Naive B cell (primary cell): Measurements from ENCODE around the gene COL23A1. TPM values are rescaled to one million over a fixed set of nuclear protein-coding genes. Genes with fewer than 3 reads are reported as not detected.
"Not testable (repeated sequence)": the region's sequence is repeated elsewhere in the genome, so short reads cannot be mapped to it uniquely, and the experiment has no call there.

ENCODE experiments used
- ATAC-seq, 2 donors: fragments of 150-1000 bp; cut with Tn5 transposase; 2 replicates each; pipeline ENCODE4 v1.10.0; 2021; ENCODE audit warnings: low read depth in 2 of 2, mild to moderate bottlenecking in 2 of 2, moderate library complexity in 2 of 2
- DNase-seq: peaks from one replicate; pipeline ENCODE4 v3.0.0; 2022
- H3K27ac Mint-ChIP-seq, 6 donors: one replicate each; pipeline ENCODE4 v1.8.0; 2020 to 2022; ENCODE audit warnings: mild to moderate bottlenecking in 6 of 6, mixed read lengths in 6 of 6, moderate library complexity in 5 of 6, inconsistent platforms in 2 of 6
- H3K27me3 Mint-ChIP-seq, 3 donors: one replicate each; pipeline ENCODE4 v1.8.0; 2021 to 2022; ENCODE audit warnings: mixed read lengths in 3 of 3, mild to moderate bottlenecking in 1 of 3
- H3K36me3 Mint-ChIP-seq, 2 donors: one replicate each; pipeline ENCODE4 v1.8.0; 2020 to 2022; ENCODE audit warnings: mixed read lengths in 2 of 2, inconsistent platforms in 1 of 2, mild to moderate bottlenecking in 1 of 2
- H3K4me1 Mint-ChIP-seq, 3 donors: one replicate each; pipeline ENCODE4 v1.8.0; 2020 to 2022; ENCODE audit warnings: mixed read lengths in 3 of 3, inconsistent platforms in 1 of 3, mild to moderate bottlenecking in 1 of 3, moderate library complexity in 1 of 3
- H3K4me3 Mint-ChIP-seq, 8 donors: one replicate each; pipeline ENCODE4 v1.8.0; 2020 to 2022; ENCODE audit warnings: mild to moderate bottlenecking in 8 of 8, mixed read lengths in 8 of 8, moderate library complexity in 8 of 8, inconsistent platforms in 2 of 8
- H3K9me3 Mint-ChIP-seq, 7 donors: one replicate each; pipeline ENCODE4 v1.8.0; 2020 to 2022; ENCODE audit warnings: mixed read lengths in 7 of 7, mild to moderate bottlenecking in 5 of 7, inconsistent platforms in 2 of 7, moderate library complexity in 1 of 7
- polyA plus RNA-seq, 6 donors: library from polyadenylated mRNA; unstranded; fragments of 300-500 nt; fragmentation: Illumina TruSeq; gene quantifications; one replicate each; pipeline ENCODE4 v1.2.3, GENCODE V29; 2021; ENCODE audit warnings: low read depth in 6 of 6

The COL23A1 gene
- polyA plus RNA-seq, 6 donors from 2014 or later, result 0.16 TPM; not detected in 5

- H3K27ac Mint-ChIP-seq, result no peak overlapping the region
- H3K9me3 Mint-ChIP-seq, result peaks cover 0 to 2% (median 0%) of the 10 kb centered on the region in 7 donors
- peaks cover 0 to 13% (median 9%) of the 10 kb centered on the region in 3 donors for H3K27me3 Mint-ChIP-seq
- no peaks in the 10 kb centered on the region for H3K36me3 Mint-ChIP-seq
- no peak for DNase-seq
- no peaks in the 10 kb centered on the region for H3K4me1 Mint-ChIP-seq
- no peak for ATAC-seq
- no peak overlapping the region for H3K4me3 Mint-ChIP-seq
Measured at GRCh38 chr5:178307267-178308045, 282.7 kb downstream of the COL23A1 start.

GRCh38 chr5:178306430-178307225, 283.6 kb downstream of the COL23A1 start:
- ATAC-seq (no peak), DNase-seq (no peak)
- H3K4me3 Mint-ChIP-seq, result no peak overlapping the region
- peaks cover 0 to 3% (median 0%) of the 10 kb centered on the region in 3 donors for H3K4me1 Mint-ChIP-seq
- peaks cover 0 to 12% (median 9%) of the 10 kb centered on the region in 3 donors for H3K27me3 Mint-ChIP-seq
- no peak overlapping the region for H3K27ac Mint-ChIP-seq
- peaks cover 0 to 1% of the 10 kb centered on the region in 2 donors for H3K36me3 Mint-ChIP-seq
- peaks cover 0 to 4% (median 0%) of the 10 kb centered on the region in 7 donors for H3K9me3 Mint-ChIP-seq

- H3K4me1 Mint-ChIP-seq, result peaks cover 0 to 3% (median 0%) of the 10 kb centered on the region in 3 donors
- H3K4me3 Mint-ChIP-seq, result no peak overlapping the region
- H3K27me3 Mint-ChIP-seq, result peaks cover 0 to 12% (median 9%) of the 10 kb centered on the region in 3 donors
- H3K27ac Mint-ChIP-seq, result peak overlapping the region in 1 of 6 donors; percentile 39
- peaks cover 0 to 7% (median 4%) of the 10 kb centered on the region in 7 donors for H3K9me3 Mint-ChIP-seq
- peaks cover 0 to 10% of the 10 kb centered on the region in 2 donors for H3K36me3 Mint-ChIP-seq
- DNase-seq (no peak), ATAC-seq (no peak)
Measured at GRCh38 chr5:178305801-178306200, 284.4 kb downstream of the COL23A1 start.

DNA sequence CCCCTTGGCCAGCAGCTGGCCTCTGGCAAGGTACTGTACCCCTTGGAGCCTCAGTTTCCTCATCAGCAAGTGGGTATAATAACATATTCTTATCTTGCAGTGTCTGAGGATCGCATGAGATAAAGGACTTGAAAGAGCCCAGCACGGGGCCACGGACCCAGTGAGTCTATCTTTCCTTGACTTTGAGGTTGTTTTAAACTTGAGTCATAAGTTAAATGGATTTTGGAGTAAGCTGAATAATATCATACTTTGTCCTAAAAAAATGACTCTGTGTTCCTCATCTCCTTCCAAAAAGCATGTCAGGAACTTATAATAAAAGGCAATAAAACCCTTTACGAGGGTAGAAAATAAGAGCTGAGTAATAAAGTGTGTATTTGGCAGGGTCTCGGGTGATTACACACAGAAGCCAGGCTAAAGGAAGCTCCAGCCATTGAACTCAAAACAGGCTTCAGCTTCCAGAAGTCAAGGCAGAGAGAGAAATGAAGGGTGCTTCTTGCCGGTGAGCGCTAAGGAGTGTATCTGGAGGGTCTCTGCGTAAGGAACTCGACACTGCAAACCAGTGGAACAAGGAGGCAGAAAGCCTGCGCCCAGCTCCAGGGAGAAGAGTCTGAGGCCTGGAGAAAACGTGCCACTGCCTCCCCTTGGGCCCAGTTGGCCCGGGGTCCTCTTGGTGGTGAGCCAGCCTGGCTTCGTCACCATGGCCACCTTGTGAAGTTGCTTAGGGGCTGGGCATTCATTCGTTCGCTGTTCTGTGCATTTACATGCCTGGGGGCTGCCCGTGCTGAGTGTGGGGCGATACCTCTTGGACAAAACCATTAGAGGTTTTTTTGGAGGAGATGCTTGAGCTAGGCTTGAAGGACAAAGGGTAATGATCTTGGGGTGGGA, 285.2 kb downstream of the COL23A1 start:
- no peak overlapping the region for H3K27ac Mint-ChIP-seq
- no peak for ATAC-seq

GRCh38 chr5:178304016-178304415, 286.2 kb downstream of the COL23A1 start:
- H3K27ac Mint-ChIP-seq, result no peak overlapping the region
- H3K36me3 Mint-ChIP-seq, result peaks cover 0 to 11% of the 10 kb centered on the region in 2 donors
- H3K27me3 Mint-ChIP-seq, result peaks cover 0 to 12% (median 9%) of the 10 kb centered on the region in 3 donors
- DNase-seq (no peak), ATAC-seq (no peak)
- H3K4me3 Mint-ChIP-seq, result no peak overlapping the region
- H3K4me1 Mint-ChIP-seq, result peaks cover 0 to 3% (median 0%) of the 10 kb centered on the region in 3 donors
- H3K9me3 Mint-ChIP-seq, result peaks cover 0 to 8% (median 4%) of the 10 kb centered on the region in 7 donors

More for the DNA sequence above, 285.2 kb downstream of the COL23A1 start:
- Mint-ChIP-seq H3K9me3 (peaks cover 0 to 8% (median 4%) of the 10 kb centered on the region in 7 donors), H3K36me3 (peaks cover 0 to 11% of the 10 kb centered on the region in 2 donors), H3K27me3 (peaks cover 0 to 12% (median 9%) of the 10 kb centered on the region in 3 donors), H3K4me1 (peaks cover 0 to 3% (median 0%) of the 10 kb centered on the region in 3 donors), H3K4me3 (peak overlapping the region in 1 of 8 donors; percentile 6)
- no peak for DNase-seq

GRCh38 chr5:178302321-178302720, 287.9 kb downstream of the COL23A1 start:
- not testable (repeated sequence) for ATAC-seq, DNase-seq

GRCh38 chr5:178301641-178302040, 288.6 kb downstream of the COL23A1 start:
- Mint-ChIP-seq H3K4me3 (no peak overlapping the region), H3K27ac (no peak overlapping the region), H3K36me3 (peaks cover 0 to 11% of the 10 kb centered on the region in 2 donors), H3K27me3 (peaks cover 0 to 12% (median 9%) of the 10 kb centered on the region in 3 donors), H3K9me3 (peaks cover 0 to 8% (median 4%) of the 10 kb centered on the region in 7 donors), H3K4me1 (peaks cover 0 to 3% (median 0%) of the 10 kb centered on the region in 3 donors)
- no peak for DNase-seq
- ATAC-seq, result no peak

More at GRCh38 chr5:178302321-178302720, 287.9 kb downstream of the COL23A1 start:
- not testable (repeated sequence) for H3K4me1 Mint-ChIP-seq, H3K9me3 Mint-ChIP-seq, H3K4me3 Mint-ChIP-seq
- Mint-ChIP-seq H3K27me3 (peaks cover 0 to 12% (median 9%) of the 10 kb centered on the region in 3 donors), H3K27ac (peak overlapping the region in 1 of 6 donors; percentile 14), H3K36me3 (peaks cover 0 to 11% of the 10 kb centered on the region in 2 donors)

GRCh38 chr5:178298283-178298807, 291.8 kb downstream of the COL23A1 start:
- no peak overlapping the region for H3K27ac Mint-ChIP-seq
- peaks cover 0 to 11% (median 6%) of the 10 kb centered on the region in 7 donors for H3K9me3 Mint-ChIP-seq
- no peak for ATAC-seq
- DNase-seq, result no peak
- peaks cover 0 to 3% (median 0%) of the 10 kb centered on the region in 3 donors for H3K4me1 Mint-ChIP-seq
- peaks cover 0 to 7% (median 4%) of the 10 kb centered on the region in 3 donors for H3K27me3 Mint-ChIP-seq
- no peak overlapping the region for H3K4me3 Mint-ChIP-seq
- H3K36me3 Mint-ChIP-seq, result peaks cover 0 to 11% of the 10 kb centered on the region in 2 donors

- no peak overlapping the region for H3K27ac Mint-ChIP-seq
- DNase-seq (no peak), ATAC-seq (no peak)
- H3K4me1 Mint-ChIP-seq, result peaks cover 0 to 3% (median 0%) of the 10 kb centered on the region in 3 donors
- H3K9me3 Mint-ChIP-seq, result peaks cover 0 to 11% (median 6%) of the 10 kb centered on the region in 7 donors
- no peak overlapping the region for H3K4me3 Mint-ChIP-seq
- peaks cover 0 to 11% of the 10 kb centered on the region in 2 donors for H3K36me3 Mint-ChIP-seq
- peaks cover 0 to 12% (median 10%) of the 10 kb centered on the region in 3 donors for H3K27me3 Mint-ChIP-seq
Measured at GRCh38 chr5:178297751-178298150, 292.4 kb downstream of the COL23A1 start.

- Mint-ChIP-seq H3K4me3 (no peak overlapping the region), H3K27me3 (peaks cover 7 to 29% (median 27%) of the 10 kb centered on the region in 3 donors), H3K36me3 (peaks cover 0 to 4% of the 10 kb centered on the region in 2 donors), H3K9me3 (peaks cover 0 to 7% (median 6%) of the 10 kb centered on the region in 7 donors), H3K27ac (no peak overlapping the region), H3K4me1 (no peaks in the 10 kb centered on the region)
- ATAC-seq, result no peak
- DNase-seq, result no peak
Measured at GRCh38 chr5:178296066-178296465, 294.1 kb downstream of the COL23A1 start.

DNA sequence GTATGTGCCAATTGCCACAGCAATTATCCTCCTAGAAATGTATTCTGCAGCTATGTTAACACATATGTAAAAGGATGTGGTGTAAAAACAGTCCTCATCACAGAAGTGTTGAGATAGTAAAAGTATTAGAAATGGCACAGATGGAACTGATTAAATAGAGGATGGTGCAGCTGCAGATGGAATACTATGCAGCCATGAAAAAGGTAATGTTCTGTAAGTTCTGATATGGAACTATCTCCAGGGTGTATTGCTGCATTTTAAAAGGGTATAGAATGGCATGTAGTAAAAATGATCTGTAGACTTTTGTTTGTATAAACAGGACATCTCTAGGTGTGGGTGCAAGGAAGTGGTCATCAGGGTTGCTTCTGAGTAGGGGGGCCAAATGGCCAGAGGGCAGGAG, 294.6 kb downstream of the COL23A1 start:
- Mint-ChIP-seq H3K27ac (no peak overlapping the region), H3K27me3 (peaks cover 9 to 34% (median 32%) of the 10 kb centered on the region in 3 donors), H3K9me3 (peaks cover 0 to 7% (median 2%) of the 10 kb centered on the region in 7 donors), H3K4me3 (no peak overlapping the region), H3K36me3 (no peaks in the 10 kb centered on the region), H3K4me1 (no peaks in the 10 kb centered on the region)
- ATAC-seq, result no peak
- no peak for DNase-seq

DNA sequence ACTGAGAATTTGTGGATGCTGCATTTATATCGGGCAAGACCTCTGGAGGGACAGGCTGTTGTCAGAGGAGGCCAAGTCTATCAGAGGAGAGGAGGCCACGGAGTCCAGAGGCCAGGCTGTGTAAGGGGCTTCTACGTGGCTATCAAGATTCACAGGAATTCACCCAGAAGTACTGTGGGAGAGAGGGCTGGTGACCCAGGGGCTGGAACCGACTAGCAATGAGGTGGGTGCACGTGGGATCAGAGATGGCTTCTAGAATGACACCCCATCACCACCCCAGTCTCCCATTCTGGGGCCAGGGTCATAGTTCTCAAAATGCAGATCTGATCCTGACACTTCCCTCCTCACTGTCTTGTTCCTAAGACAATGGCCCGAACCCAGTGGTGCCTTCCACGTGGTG, 296.4 kb downstream of the COL23A1 start:
- no peak for ATAC-seq
- Mint-ChIP-seq H3K9me3 (peaks cover 0 to 7% (median 2%) of the 10 kb centered on the region in 7 donors), H3K36me3 (no peaks in the 10 kb centered on the region)

More for the DNA sequence above, 296.4 kb downstream of the COL23A1 start:
- H3K27me3 Mint-ChIP-seq, result peaks cover 15 to 48% (median 36%) of the 10 kb centered on the region in 3 donors
- H3K4me3 Mint-ChIP-seq, result no peak overlapping the region
- H3K27ac Mint-ChIP-seq, result peak overlapping the region in 1 of 6 donors; percentile 76
- no peaks in the 10 kb centered on the region for H3K4me1 Mint-ChIP-seq
- DNase-seq, result no peak
